NCI-H526 (cell line): Measurements from ENCODE around the gene GRIK4.
A peak's percentile ranks its signal among the peaks of the same experiment; 100 is the strongest.

Source experiments
- DNase-seq, 2 experiments: peaks; one replicate each; lab custom pipeline; 2025; lab: John Stamatoyannopoulos, UW

The GRIK4 gene

GRCh38 chr11:120549346-120549745 lies 37.8 kb downstream of the GRIK4 start:
- DNase-seq = no peak

- peak in 1 of 2 experiments; percentile 80 for DNase-seq
Observed at GRCh38 chr11:120550007-120550406, 38.5 kb downstream of the GRIK4 start.

- peak; percentile 64 to 69 for DNase-seq
Observed at GRCh38 chr11:120551191-120551590, 39.6 kb downstream of the GRIK4 start.

GRCh38 chr11:120554766-120555432 lies 43.4 kb downstream of the GRIK4 start:
- DNase-seq = peak; percentile 98 to 99

- DNase-seq = no peak
Observed at GRCh38 chr11:120555433-120555773, 43.9 kb downstream of the GRIK4 start.

GRCh38 chr11:120556797-120557196 lies 45.2 kb downstream of the GRIK4 start:
- peak; percentile 75 to 92 for DNase-seq

- no peak for DNase-seq
Observed at GRCh38 chr11:120558744-120559431, 47.3 kb downstream of the GRIK4 start.

GRCh38 chr11:120561286-120561685 lies 49.7 kb downstream of the GRIK4 start:
- no peak for DNase-seq

- DNase-seq = peak; percentile 45 to 63
Observed at GRCh38 chr11:120562806-120563425, 51.4 kb downstream of the GRIK4 start.

GRCh38 chr11:120563703-120564572 lies 52.4 kb downstream of the GRIK4 start:
- peak; percentile 92 to 98 for DNase-seq

GRCh38 chr11:120564573-120565311 lies 53.2 kb downstream of the GRIK4 start:
- peak; percentile 56 to 91 for DNase-seq

GRCh38 chr11:120565466-120566155 lies 54.1 kb downstream of the GRIK4 start:
- peak; percentile 63 to 78 for DNase-seq

GRCh38 chr11:120566176-120566575 lies 54.6 kb downstream of the GRIK4 start:
- DNase-seq = no peak

GRCh38 chr11:120568572-120569307 lies 57.2 kb downstream of the GRIK4 start:
- DNase-seq = no peak

GRCh38 chr11:120569861-120570260 lies 58.3 kb downstream of the GRIK4 start:
- no peak for DNase-seq

GRCh38 chr11:120571476-120571875 lies 59.9 kb downstream of the GRIK4 start:
- DNase-seq = no peak

GRCh38 chr11:120573756-120574354 lies 62.3 kb downstream of the GRIK4 start:
- no peak for DNase-seq

- no peak for DNase-seq
Observed at GRCh38 chr11:120574876-120575275, 63.3 kb downstream of the GRIK4 start.

GRCh38 chr11:120575461-120575860 lies 63.9 kb downstream of the GRIK4 start:
- no peak for DNase-seq

GRCh38 chr11:120576606-120577005 lies 65.1 kb downstream of the GRIK4 start:
- no peak for DNase-seq
